Endometrial microvascular endothelial cells (primary cell): ENCODE results near the gene FRYL. TPM values are rescaled to one million over a fixed set of nuclear protein-coding genes. Genes with fewer than 3 reads are reported as not detected.
"Not testable (repeated sequence)": the region's sequence is repeated elsewhere in the genome, so short reads cannot be mapped to it uniquely, and the experiment has no call there.

Source experiments
- in situ Hi-C: cut with HindIII; loops from 2 replicates; pipeline ENCODE4 v1.10.0; 2017; ENCODE audit warnings: low sequenced_read_pairs, low pct_unique_long_range_greater_than_20kb; ENCODE audit errors: inconsistent ontology term
- total RNA-seq: library from RNA; depleted of rRNA; stranded (reverse); fragments of >200 nt; gene quantifications from one replicate; pipeline ENCODE4 v1.2.3, GENCODE V29; 2015; ENCODE audit errors: inconsistent ontology term

FRYL gene
- total RNA-seq, 1 donor from 2014 or later: 57.8 TPM

GRCh38 chr4:48790561-48790960, 10.5 kb upstream of the FRYL start:
- in situ Hi-C loops: no loop called here

GRCh38 chr4:48787056-48787455, 7.0 kb upstream of the FRYL start:
- in situ Hi-C loops: no loop called here

- in situ Hi-C loops: no loop called here
Measured at GRCh38 chr4:48786549-48786948, 6.5 kb upstream of the FRYL start.

DNA sequence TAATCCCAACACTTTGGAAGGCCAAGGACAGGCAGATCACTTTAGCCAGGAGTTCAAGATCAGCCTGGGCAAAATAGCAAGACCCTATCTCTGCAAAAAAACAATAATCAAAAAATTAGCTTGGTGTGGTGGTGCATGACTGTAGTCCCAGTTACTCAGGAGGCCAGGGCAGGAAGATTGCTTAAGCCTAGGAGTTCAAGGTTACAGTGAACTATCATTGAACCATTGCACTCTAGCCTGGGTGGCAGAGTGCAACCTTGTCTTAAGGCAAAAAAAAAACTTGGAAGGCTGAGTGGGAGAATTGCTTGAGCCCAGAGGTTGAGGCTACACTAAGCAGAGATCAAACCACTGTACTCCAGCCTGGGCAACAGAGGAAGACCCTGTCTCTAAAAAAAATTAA, 5.2 kb upstream of the FRYL start:
- in situ Hi-C loops: no loop called here

DNA sequence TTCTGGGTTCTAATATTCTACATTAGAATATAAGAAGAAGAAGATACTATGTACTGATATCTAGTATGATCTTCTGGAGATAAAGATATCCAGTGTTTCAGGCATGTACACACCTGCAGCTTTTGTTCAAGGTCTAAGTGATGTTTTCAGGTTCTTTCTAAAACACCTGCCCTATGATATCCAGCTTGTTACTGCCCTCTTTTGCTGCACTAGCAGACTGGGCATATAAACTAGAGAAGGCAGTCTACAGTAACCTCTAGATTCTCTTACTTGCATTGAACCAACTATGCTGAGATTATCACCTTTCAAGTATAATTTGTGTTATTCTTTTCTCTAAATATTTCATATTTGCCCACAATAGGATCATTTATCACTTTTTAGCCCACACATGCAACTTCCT, 1.9 kb upstream of the FRYL start:
- in situ Hi-C loops: no loop called here

DNA sequence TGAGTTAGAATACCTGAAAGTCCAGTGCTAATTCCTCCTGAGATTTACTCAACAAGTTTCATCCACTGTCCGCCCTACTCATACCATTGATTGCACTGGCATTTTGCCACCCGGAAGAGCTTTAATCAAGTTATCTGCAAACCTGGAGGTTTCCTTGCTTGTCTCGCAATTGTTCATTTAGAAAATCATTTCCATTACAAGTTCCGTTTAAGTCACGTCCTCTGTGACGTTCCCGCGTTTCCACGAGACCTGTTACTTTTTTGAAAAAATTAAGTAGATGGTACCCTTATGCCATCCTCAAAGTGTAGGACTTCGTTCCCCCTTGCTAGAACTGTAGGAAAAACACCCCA, 761 bp upstream of the FRYL start:
- in situ Hi-C loops: no loop called here

DNA sequence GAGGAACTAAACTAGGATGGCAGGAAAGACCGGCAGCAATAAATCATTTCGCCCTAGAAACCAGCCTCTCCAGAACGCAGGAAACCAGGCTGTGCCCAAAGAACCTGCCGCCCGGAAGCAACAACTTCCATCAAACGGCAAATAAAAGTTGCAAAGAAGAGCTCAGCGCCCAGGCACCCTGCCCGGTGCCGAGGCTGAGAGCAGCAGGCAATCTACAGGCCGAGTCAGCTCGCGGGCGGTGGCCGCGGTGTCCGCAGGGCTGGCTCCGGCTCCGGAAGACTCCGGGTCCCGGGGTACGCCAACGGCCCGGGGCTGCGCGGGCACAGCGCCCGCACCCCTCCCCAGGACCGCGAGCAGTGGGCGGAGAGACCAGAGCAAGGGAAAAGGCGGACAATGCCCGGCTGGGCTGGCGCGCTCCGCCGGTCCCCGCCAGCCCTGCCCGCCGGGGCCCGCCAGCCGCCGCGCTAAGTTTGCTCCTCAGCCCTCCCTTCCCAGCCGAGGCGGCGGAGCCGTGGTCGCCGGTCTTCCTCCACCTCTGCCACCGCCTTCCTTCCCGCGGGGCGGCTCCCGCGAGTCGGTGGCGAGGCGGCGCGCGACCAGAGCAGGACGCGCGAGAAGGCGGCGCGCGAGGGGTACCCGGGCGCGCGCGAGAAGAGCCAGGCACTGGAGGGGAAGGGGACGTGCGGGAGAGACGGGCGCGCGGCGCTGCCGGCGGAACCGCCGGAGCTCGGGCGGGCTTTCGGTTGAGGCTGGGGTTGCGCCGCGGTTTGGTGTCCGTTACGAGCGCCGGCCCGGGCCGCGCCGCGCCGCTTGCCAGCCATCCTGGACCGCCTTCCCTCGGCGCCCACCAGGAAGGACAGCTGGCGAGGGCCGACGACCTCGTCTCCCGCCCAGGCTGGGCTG, 733 bp downstream of the FRYL start:
- in situ Hi-C loops: no loop called here

DNA sequence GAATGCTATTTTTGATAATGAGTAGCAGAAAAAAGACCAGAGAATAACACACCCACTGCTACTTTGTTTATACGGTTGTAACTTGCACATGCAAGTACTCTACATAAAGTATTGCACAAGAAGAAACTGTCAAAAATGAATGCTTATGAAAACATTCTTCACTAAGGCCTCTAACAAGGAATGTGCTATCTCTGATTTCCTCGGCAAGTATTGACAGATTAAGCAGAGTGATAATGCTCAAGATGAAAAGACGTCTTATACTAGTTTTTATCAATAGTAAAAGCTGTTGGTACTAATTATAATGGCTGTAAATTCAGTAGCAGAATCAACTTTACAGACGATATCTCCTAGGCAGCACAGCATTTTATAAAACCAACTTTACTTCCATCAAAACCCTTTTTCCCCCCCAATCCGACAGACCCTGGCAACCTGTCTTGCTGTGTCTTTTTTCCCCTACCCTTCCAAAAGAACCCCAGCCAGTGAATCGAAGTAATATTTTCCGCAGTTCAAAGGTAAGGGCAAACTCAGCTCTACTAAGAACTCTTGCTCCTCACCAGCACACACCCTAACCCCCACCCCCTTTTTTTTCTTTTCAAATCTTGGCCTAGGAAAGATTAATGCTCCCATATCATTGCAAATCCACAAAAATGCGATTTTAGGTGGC, 1.5 kb downstream of the FRYL start:
- in situ Hi-C loops: no loop called here

DNA sequence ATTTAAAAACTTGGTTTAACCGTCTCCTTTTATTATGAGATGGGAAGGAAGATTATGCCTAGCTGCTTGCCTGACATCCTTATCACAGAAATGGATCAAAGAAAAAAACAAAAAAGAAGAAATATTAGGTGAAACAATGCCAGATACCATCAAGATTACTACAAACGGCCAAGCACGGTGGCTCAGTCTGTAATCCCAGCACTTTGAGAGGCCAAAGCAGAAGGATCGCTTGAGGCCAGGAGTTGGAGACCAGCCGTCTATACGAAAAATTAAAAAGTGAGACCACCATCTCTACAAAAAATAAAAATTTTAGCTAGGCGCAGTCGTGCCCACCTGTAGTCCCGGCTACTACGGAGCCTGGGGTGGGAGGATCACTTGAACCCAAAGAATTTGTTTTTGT, 2.3 kb downstream of the FRYL start:
- in situ Hi-C loops: no loop called here

GRCh38 chr4:48774760-48775710, 5.0 kb downstream of the FRYL start:
- in situ Hi-C loops: no loop called here

DNA sequence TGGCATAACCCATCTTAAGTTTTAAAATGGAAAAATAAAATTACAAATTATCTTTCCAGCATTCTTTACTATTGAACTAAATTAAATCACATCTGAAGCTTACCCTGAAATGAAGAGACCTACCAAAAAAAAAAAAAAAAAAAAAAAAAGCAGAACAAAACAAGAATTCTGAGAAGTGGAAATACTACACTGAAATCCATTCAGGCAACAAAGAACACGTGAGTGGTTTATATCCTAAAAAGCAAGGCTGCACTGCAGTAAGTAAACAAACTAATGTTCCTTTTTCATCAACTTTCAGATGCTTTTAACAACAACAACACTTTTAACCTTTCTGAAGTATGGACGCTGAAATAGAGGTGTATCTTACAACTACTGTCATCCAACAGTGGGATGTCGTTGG, 7.5 kb downstream of the FRYL start:
- in situ Hi-C loops: no loop called here

DNA sequence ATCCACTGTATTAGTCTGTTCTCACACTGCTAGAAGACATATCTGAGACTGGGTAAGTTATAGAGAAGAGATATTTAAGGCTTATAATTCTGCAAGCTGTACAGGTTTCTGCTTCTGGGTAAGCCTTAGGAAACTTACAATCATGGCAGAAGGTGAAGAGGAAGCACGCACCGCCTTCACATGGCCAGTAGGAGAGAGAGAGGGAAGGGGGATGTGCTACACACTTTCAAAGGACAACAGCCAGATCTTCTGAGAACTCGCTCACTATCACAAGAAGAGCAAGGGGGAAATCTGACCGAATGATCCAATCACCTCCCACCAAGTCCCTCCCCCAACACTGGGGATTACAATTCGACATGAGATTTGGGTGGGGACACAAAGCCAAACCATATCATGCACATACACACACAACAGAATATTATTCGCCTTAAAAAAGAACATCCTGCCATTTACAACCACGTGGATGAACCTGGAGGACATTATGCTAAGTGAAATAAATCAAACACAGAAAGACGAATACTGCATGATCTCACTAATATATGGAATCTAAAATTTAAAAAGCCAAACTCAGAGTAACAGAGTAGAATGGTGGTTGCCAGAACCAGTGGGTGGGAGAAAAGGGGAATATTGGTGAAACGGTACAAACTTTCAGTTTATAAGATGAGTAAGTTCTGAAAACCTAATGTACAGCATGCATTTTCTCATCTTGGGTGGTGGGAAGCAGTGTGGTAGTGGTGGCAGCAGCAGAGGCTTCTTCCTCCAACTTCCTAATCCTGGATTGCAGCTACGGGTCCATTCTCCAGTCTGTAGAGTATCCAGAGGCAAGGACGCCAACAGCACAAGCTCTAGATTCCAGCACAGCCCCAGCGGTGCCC, 12.8 kb downstream of the FRYL start:
- in situ Hi-C loops: no loop called here

GRCh38 chr4:48766131-48766792, 13.8 kb downstream of the FRYL start:
- in situ Hi-C loops: no loop called here

GRCh38 chr4:48762408-48762807, 17.7 kb downstream of the FRYL start:
- in situ Hi-C loops: no loop called here

DNA sequence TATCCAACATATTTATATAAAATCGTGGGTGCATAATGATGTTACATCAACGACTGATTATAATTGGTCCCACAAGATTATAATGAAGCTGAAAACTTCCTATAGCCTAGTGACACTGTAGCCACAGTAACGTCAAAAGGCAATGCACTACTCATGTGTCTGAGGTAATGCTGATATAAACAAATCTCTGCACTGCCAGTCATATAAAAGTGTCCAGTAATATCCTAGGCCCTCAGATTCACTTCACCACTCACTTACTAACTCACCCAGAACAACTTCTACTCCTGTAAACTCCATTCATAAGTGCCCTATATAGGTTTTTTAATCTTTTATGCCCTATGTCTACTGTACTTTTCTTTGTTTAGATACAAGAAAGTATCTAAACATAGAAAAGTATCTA, 18.8 kb downstream of the FRYL start:
- in situ Hi-C loops: no loop called here

GRCh38 chr4:48758703-48759102, 21.4 kb downstream of the FRYL start:
- in situ Hi-C loops: not testable (repeated sequence)

DNA sequence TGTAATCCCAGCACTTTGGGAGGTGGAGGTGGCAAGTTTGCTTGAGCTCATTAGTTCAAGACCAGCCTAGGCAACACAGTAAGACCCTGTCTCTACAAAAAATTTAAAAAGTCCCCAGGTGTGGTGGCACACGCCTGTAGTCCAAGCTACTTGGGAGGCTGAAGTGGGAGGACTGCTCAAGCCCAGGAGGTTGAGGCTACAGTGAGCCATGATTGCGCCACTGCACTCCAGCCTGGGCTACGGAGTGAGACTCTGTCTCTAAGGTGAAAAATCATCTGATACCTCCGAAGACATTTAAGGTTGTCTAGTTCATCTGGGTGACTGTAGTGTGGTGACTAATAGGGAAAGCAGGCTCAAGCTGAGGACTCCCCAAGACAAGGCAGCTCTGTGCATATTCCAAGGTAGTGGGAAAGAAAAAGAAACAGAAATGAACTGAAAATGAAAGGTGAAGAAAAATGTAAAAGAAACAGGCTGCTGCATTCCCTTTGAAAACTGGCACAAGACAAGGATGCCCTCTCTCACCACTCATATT, 23.3 kb downstream of the FRYL start:
- in situ Hi-C loops: no loop called here

- in situ Hi-C loops: no loop called here
Measured at GRCh38 chr4:48755281-48755680, 24.8 kb downstream of the FRYL start.
